HepG2 (cell line): Measurements from ENCODE around the gene SEMA3B. TPM values are rescaled to one million over a fixed set of nuclear protein-coding genes. Genes with fewer than 3 reads are reported as not detected.

ENCODE experiments used
- BHLHE40 ChIP-seq: IDR thresholded peaks from 2 replicates; pipeline ENCODE4 v1.6.1; 2011; ENCODE audit warnings: low read length, improper control_type of control experiment
- FOXC1 ChIP-seq: sonication (generic); formaldehyde crosslinking; IDR thresholded peaks from 2 replicates; pipeline ENCODE4 v1.8.0; 2022; ENCODE audit warnings: mild to moderate bottlenecking, missing genetic modification reagents, borderline replicate concordance
- GPBP1L1 ChIP-seq: sonication (generic); formaldehyde crosslinking; IDR thresholded peaks from 2 replicates; pipeline ENCODE4 v1.5.0; 2020; ENCODE audit warnings: mild to moderate bottlenecking, missing genetic modification reagents
- HNRNPK ChIP-seq: fragments of 200-400 bp; formaldehyde crosslinking; IDR thresholded peaks from 2 replicates; pipeline ENCODE4 v1.6.1; 2018; ENCODE audit warnings: low read length, low read depth, moderate library complexity, mild to moderate bottlenecking; ENCODE audit not compliant: poor library complexity, severe bottlenecking
- HOXA3 ChIP-seq: sonication (generic); formaldehyde crosslinking; IDR thresholded peaks from 2 replicates; pipeline ENCODE4 v1.5.0; 2020; ENCODE audit warnings: missing genetic modification reagents
- IKZF4 ChIP-seq: sonication (generic); formaldehyde crosslinking; IDR thresholded peaks from 2 replicates; pipeline ENCODE4 v1.5.1; 2020; ENCODE audit warnings: borderline replicate concordance, mild to moderate bottlenecking, low read depth, missing genetic modification reagents; ENCODE audit errors: not compliant biosample characterization
- ISL2 ChIP-seq: sonication (generic); formaldehyde crosslinking; IDR thresholded peaks from 2 replicates; pipeline ENCODE4 v1.5.0; 2020; ENCODE audit warnings: missing genetic modification reagents
- MATR3 ChIP-seq: sonication (generic); formaldehyde crosslinking; IDR thresholded peaks from 2 replicates; pipeline ENCODE4 v1.4.0; 2020; ENCODE audit warnings: missing genetic modification reagents
- MBD4 ChIP-seq: IDR thresholded peaks from 2 replicates; pipeline ENCODE4 v1.6.1; 2012; ENCODE audit warnings: low read length, inconsistent platforms, borderline replicate concordance
- MLLT10 ChIP-seq: sonication (generic); formaldehyde crosslinking; IDR thresholded peaks from 2 replicates; pipeline ENCODE4 v1.4.0; 2020; ENCODE audit warnings: missing genetic modification reagents
- RAD21 ChIP-seq: fragments of 450-650 bp; formaldehyde crosslinking; IDR thresholded peaks from 2 replicates; pipeline ENCODE4 v1.5.0; 2020; ENCODE audit warnings: mild to moderate bottlenecking
- RFXANK ChIP-seq: IDR thresholded peaks from 2 replicates; pipeline ENCODE4 v1.6.1; 2016
- TBP ChIP-seq: sonication (generic); formaldehyde crosslinking; IDR thresholded peaks from 2 replicates; pipeline ENCODE4 v1.5.0; 2020; ENCODE audit warnings: missing genetic modification reagents
- TCF12 ChIP-seq, 2 experiments: fragments of 450-650 bp in 1 of 2; sonication (generic) in 1 of 2; formaldehyde crosslinking in 1 of 2; IDR thresholded peaks; 2 replicates each; pipeline versions ENCODE4 v1.6.1 to v1.8.0; 2017 to 2022; ENCODE audit warnings: antibody characterized with exemption in 1 of 2, mild to moderate bottlenecking in 1 of 2, missing genetic modification reagents in 1 of 2, moderate library complexity in 1 of 2
- ZBTB21 ChIP-seq: sonication (generic); formaldehyde crosslinking; IDR thresholded peaks from 2 replicates; pipeline ENCODE4 v1.4.0; 2020; ENCODE audit warnings: missing genetic modification reagents
- ZBTB8A ChIP-seq: sonication (generic); formaldehyde crosslinking; IDR thresholded peaks from 2 replicates; pipeline ENCODE4 v1.4.0; 2020; ENCODE audit warnings: mild to moderate bottlenecking, low read depth, missing genetic modification reagents, borderline replicate concordance
- ZFP62 ChIP-seq: sonication (generic); formaldehyde crosslinking; IDR thresholded peaks from 2 replicates; pipeline ENCODE4 v1.4.0; 2020; ENCODE audit warnings: missing genetic modification reagents
- ZMYM2 ChIP-seq: sonication (generic); formaldehyde crosslinking; IDR thresholded peaks from 2 replicates; pipeline ENCODE4 v1.8.0; 2022; ENCODE audit warnings: mild to moderate bottlenecking, missing genetic modification reagents
- ZNF251 ChIP-seq: sonication (generic); formaldehyde crosslinking; IDR thresholded peaks from 2 replicates; pipeline ENCODE4 v1.9.0; 2021; ENCODE audit warnings: mild to moderate bottlenecking, missing genetic modification reagents
- ZNF670 ChIP-seq: sonication (generic); formaldehyde crosslinking; IDR thresholded peaks from 2 replicates; pipeline ENCODE4 v1.8.0; 2022; ENCODE audit warnings: mild to moderate bottlenecking, missing genetic modification reagents, borderline replicate concordance
- polyA plus RNA-seq, 8 experiments: library from polyadenylated mRNA; depleted of rRNA in 3 of 8; stranded (reverse) in 7 of 8; unstranded in 1 of 8; fragments of >200 nt; fragmentation: Illumina TruSeq in 4 of 8; extraction: Trizol in 4 of 8; gene quantifications; 2 replicates each; pipeline versions ENCODE4 v1.2.1 to v1.2.3, GENCODE V29; 2011 to 2016; ENCODE audit warnings: low read depth in 4 of 8, missing spikeins in 1 of 8, mixed read lengths in 1 of 8; ENCODE audit not compliant: insufficient read depth in 1 of 8
- total RNA-seq, 5 experiments: library from RNA; depleted of rRNA; stranded (reverse); fragments of >200 nt; fragmentation: Illumina TruSeq; extraction: Trizol; gene quantifications; 2 replicates each; pipeline ENCODE4 v1.2.3, GENCODE V29; 2016; ENCODE audit warnings: low read depth in 1 of 5
- TF ChIP-seq, protein P1 (sequence below): sonication (generic); formaldehyde crosslinking; IDR thresholded peaks from 2 replicates; pipeline ENCODE4 v1.4.0; 2020; ENCODE audit warnings: mild to moderate bottlenecking, missing genetic modification reagents
- TF ChIP-seq, protein P2 (sequence below): IDR thresholded peaks from 2 replicates; pipeline ENCODE4 v1.6.1; 2016; ENCODE audit warnings: missing compliant biosample characterization, missing genetic modification reagents, borderline replicate concordance
- TF ChIP-seq, protein P3 (sequence below): sonication (generic); formaldehyde crosslinking; IDR thresholded peaks from 2 replicates; pipeline ENCODE4 v1.4.0; 2020; ENCODE audit warnings: missing genetic modification reagents
- TF ChIP-seq, protein P4 (sequence below): sonication (generic); formaldehyde crosslinking; IDR thresholded peaks from 2 replicates; pipeline ENCODE4 v1.8.1; 2023; ENCODE audit warnings: mild to moderate bottlenecking, missing genetic modification reagents, borderline replicate concordance
- TF ChIP-seq, protein P5 (sequence below): sonication (generic); formaldehyde crosslinking; IDR thresholded peaks from 2 replicates; pipeline ENCODE4 v1.5.1; 2020; ENCODE audit warnings: mild to moderate bottlenecking, missing genetic modification reagents, borderline replicate concordance

Gene SEMA3B
- total and polyA plus RNA-seq, 2 of the 13 experiments (the other 11 are each of a cell fraction or from before 2014, with no cell fraction given): 93.2 to 158 TPM

DNA sequence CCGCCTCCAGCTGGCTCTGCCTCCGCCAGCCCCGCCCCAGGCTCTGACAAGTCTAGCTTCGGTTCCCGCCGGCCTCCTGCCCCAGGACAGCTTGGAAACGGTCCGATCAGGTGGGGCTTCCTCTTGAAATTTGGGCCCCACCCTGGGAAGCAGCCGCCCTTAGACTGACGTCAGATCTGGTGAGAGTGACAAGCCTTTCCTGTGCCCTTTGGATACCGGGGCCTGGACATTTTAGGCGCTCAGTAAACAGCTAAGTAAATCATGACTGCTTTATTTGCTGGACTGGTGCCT lies 30.6 kb downstream of the SEMA3B start (continued):
- TF ChIP-seq, protein P1, sequence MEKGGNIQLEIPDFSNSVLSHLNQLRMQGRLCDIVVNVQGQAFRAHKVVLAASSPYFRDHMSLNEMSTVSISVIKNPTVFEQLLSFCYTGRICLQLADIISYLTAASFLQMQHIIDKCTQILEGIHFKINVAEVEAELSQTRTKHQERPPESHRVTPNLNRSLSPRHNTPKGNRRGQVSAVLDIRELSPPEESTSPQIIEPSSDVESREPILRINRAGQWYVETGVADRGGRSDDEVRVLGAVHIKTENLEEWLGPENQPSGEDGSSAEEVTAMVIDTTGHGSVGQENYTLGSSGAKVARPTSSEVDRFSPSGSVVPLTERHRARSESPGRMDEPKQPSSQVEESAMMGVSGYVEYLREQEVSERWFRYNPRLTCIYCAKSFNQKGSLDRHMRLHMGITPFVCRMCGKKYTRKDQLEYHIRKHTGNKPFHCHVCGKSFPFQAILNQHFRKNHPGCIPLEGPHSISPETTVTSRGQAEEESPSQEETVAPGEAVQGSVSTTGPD (CRISPR knock-in tag): no peak
- no peak for TF ChIP-seq GPBP1L1 (CRISPR knock-in tag)
- TF ChIP-seq MBD4: no peak
- 0 out of 2 replicates have a peak, but pooled peaks have one; percentile 15 for TF ChIP-seq ISL2 (CRISPR knock-in tag)
- TF ChIP-seq ZBTB21: peak; percentile 85; the same call in 1 of the 2 replicates
- no peak for TF ChIP-seq TCF12 (IDR thresholded peaks at IDR 0.05)
- TF ChIP-seq TCF12 (CRISPR knock-in tag; IDR thresholded peaks at IDR 0.05): no peak
- no peak for TF ChIP-seq RAD21 (CRISPR knock-in tag)
- TF ChIP-seq ZBTB8A (CRISPR knock-in tag): no peak
- no peak for TF ChIP-seq HNRNPK
- TF ChIP-seq ZNF251 (CRISPR knock-in tag): no peak
- 0 out of 2 replicates have a peak, but pooled peaks have one; percentile 4 for TF ChIP-seq FOXC1 (CRISPR knock-in tag)
- TF ChIP-seq RFXANK (CRISPR knock-in tag): no peak
- no peak for TF ChIP-seq ZNF670 (CRISPR knock-in tag)
- no peak for TF ChIP-seq MATR3 (CRISPR knock-in tag)
- no peak for TF ChIP-seq IKZF4 (CRISPR knock-in tag)
- TF ChIP-seq, protein P2, sequence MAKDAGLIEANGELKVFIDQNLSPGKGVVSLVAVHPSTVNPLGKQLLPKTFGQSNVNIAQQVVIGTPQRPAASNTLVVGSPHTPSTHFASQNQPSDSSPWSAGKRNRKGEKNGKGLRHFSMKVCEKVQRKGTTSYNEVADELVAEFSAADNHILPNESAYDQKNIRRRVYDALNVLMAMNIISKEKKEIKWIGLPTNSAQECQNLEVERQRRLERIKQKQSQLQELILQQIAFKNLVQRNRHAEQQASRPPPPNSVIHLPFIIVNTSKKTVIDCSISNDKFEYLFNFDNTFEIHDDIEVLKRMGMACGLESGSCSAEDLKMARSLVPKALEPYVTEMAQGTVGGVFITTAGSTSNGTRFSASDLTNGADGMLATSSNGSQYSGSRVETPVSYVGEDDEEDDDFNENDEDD (CRISPR knock-in tag): peak; percentile 16; the same call in 1 of the 2 replicates
- peak; percentile 30; the same call in 1 of the 2 replicates for TF ChIP-seq ZFP62 (CRISPR knock-in tag)
- TF ChIP-seq MLLT10 (CRISPR knock-in tag): no peak
- TF ChIP-seq, protein P3, sequence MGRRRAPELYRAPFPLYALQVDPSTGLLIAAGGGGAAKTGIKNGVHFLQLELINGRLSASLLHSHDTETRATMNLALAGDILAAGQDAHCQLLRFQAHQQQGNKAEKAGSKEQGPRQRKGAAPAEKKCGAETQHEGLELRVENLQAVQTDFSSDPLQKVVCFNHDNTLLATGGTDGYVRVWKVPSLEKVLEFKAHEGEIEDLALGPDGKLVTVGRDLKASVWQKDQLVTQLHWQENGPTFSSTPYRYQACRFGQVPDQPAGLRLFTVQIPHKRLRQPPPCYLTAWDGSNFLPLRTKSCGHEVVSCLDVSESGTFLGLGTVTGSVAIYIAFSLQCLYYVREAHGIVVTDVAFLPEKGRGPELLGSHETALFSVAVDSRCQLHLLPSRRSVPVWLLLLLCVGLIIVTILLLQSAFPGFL: no peak
- peak; percentile 53; the same call in 1 of the 2 replicates for TF ChIP-seq HOXA3 (CRISPR knock-in tag)
- no peak for TF ChIP-seq ZMYM2
- 0 out of 2 replicates have a peak, but pooled peaks have one; percentile 69 for TF ChIP-seq TBP (CRISPR knock-in tag)
- TF ChIP-seq, protein P4, sequence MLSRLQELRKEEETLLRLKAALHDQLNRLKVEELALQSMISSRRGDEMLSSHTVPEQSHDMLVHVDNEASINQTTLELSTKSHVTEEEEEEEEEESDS (CRISPR knock-in tag): peak; percentile 56; the same call in 1 of the 2 replicates
- TF ChIP-seq, protein P5, sequence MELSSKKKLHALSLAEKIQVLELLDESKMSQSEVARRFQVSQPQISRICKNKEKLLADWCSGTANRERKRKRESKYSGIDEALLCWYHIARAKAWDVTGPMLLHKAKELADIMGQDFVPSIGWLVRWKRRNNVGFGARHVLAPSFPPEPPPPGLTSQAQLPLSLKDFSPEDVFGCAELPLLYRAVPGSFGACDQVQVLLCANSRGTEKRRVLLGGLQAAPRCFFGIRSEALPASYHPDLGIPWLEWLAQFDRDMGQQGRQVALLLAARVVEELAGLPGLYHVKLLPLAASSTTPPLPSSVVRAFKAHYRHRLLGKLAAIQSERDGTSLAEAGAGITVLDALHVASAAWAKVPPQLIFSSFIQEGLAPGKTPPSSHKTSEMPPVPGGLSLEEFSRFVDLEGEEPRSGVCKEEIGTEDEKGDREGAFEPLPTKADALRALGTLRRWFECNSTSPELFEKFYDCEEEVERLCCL (CRISPR knock-in tag): no peak
- TF ChIP-seq BHLHE40: 0 out of 2 replicates have a peak, but pooled peaks have one; percentile 2
